Neural cell (in vitro differentiated cells): ENCODE results near the gene TRIP6.

Experiments
- EZH2 ChIP-seq: fragments of 200-600, 300-800 bp; shearing (Covaris generic), sonication (generic); IDR thresholded peaks from 2 replicates; pipeline ENCODE4 v1.6.1; 2014; ENCODE audit warnings: antibody characterized with exemption, low read length, borderline replicate concordance, mild to moderate bottlenecking; ENCODE audit not compliant: insufficient read depth, poor library complexity, severe bottlenecking
- MXI1 ChIP-seq: fragments of 450-650 bp; conservative IDR thresholded peaks from 2 replicates; pipeline ENCODE4 v1.6.1; 2014; ENCODE audit warnings: antibody characterized with exemption, mild to moderate bottlenecking; ENCODE audit not compliant: poor library complexity, severe bottlenecking
- POLR2AphosphoS5 ChIP-seq: IDR thresholded peaks from 2 replicates; pipeline ENCODE4 v1.6.1; 2012
- TF ChIP-seq, protein P1 (sequence below): IDR thresholded peaks from 2 replicates; pipeline ENCODE4 v1.6.1; 2012; ENCODE audit warnings: borderline replicate concordance
- TF ChIP-seq, protein P2 (sequence below): fragments of 450-650 bp; IDR thresholded peaks from 2 replicates; pipeline ENCODE4 v1.5.1; 2014; ENCODE audit warnings: antibody characterized with exemption, mild to moderate bottlenecking, moderate library complexity; ENCODE audit not compliant: poor library complexity, severe bottlenecking

DNA sequence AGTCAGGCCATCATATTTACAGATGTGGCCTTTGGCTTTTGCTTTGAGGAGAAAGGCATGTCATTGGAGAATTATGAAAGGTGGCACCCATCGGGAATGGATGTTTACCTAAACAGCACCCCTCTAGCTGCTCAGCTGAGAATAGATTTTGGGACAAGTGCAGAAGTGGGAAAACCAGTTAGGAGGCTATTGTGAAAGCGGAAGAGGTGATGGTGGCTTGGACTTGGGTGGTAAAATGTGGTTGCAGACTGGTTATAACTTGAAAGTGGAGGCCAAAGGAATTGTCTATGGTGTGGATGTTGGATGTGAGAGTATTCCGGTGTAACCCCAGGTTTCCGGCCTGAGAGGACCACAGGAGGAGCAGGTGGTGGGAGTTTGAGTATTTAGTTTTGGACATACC, 19.8 kb upstream of the TRIP6 start:
- TF ChIP-seq, protein P1, sequence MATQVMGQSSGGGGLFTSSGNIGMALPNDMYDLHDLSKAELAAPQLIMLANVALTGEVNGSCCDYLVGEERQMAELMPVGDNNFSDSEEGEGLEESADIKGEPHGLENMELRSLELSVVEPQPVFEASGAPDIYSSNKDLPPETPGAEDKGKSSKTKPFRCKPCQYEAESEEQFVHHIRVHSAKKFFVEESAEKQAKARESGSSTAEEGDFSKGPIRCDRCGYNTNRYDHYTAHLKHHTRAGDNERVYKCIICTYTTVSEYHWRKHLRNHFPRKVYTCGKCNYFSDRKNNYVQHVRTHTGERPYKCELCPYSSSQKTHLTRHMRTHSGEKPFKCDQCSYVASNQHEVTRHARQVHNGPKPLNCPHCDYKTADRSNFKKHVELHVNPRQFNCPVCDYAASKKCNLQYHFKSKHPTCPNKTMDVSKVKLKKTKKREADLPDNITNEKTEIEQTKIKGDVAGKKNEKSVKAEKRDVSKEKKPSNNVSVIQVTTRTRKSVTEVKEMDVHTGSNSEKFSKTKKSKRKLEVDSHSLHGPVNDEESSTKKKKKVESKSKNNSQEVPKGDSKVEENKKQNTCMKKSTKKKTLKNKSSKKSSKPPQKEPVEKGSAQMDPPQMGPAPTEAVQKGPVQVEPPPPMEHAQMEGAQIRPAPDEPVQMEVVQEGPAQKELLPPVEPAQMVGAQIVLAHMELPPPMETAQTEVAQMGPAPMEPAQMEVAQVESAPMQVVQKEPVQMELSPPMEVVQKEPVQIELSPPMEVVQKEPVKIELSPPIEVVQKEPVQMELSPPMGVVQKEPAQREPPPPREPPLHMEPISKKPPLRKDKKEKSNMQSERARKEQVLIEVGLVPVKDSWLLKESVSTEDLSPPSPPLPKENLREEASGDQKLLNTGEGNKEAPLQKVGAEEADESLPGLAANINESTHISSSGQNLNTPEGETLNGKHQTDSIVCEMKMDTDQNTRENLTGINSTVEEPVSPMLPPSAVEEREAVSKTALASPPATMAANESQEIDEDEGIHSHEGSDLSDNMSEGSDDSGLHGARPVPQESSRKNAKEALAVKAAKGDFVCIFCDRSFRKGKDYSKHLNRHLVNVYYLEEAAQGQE, result no peak
- TF ChIP-seq, protein P2, sequence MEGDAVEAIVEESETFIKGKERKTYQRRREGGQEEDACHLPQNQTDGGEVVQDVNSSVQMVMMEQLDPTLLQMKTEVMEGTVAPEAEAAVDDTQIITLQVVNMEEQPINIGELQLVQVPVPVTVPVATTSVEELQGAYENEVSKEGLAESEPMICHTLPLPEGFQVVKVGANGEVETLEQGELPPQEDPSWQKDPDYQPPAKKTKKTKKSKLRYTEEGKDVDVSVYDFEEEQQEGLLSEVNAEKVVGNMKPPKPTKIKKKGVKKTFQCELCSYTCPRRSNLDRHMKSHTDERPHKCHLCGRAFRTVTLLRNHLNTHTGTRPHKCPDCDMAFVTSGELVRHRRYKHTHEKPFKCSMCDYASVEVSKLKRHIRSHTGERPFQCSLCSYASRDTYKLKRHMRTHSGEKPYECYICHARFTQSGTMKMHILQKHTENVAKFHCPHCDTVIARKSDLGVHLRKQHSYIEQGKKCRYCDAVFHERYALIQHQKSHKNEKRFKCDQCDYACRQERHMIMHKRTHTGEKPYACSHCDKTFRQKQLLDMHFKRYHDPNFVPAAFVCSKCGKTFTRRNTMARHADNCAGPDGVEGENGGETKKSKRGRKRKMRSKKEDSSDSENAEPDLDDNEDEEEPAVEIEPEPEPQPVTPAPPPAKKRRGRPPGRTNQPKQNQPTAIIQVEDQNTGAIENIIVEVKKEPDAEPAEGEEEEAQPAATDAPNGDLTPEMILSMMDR, result no peak
- no peak for TF ChIP-seq EZH2
- no peak for TF ChIP-seq MXI1
- no peak for TF ChIP-seq POLR2AphosphoS5
